Measurements from ENCODE around the gene AGPS. TPM values are rescaled to one million over a fixed set of nuclear protein-coding genes. Genes with fewer than 3 reads are reported as not detected.

AGPS gene
- total RNA-seq, 2 donors from 2014 or later: 64.8 to 102 TPM

DNA sequence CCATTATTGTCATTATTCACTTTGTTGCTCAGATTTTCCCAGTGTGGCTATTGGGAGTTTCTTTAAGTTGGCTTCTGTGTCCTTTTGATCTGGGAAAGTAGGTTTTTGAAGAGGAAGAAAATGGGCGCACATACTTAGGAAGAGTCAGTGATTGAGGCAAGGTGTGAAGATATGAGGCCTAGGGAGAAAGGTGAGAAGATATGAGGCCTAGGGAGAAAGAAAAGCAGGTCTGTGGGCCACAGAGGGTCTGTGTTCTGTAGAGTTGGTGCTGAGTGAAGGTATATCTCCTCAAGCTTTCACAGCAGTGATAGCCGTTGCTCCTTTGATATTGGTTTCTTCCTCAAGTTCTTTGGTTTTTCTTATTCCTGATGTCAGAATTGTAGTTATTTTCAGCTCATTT lies 126.2 kb downstream of the AGPS start:
- TF ChIP-seq CTCF (IDR thresholded peaks at IDR 0.05): no peak
- Histone ChIP-seq H3K27ac (no peak overlapping the region), H3K4me3 (no peak overlapping the region), H3K27me3 (no peaks in the 10 kb centered on the region), H3K36me3 (no peaks in the 10 kb centered on the region), H3K4me1 (no peaks in the 10 kb centered on the region), H3K9ac (ENCODE audit: low read depth in 2 of 2, low read length in 2 of 2) (no peak overlapping the region), H3K9me3 (no peaks in the 10 kb centered on the region)
- DNase-seq: no peak
- intact Hi-C loops (cut with DNase I): no loop called here

- Histone ChIP-seq H3K4me1 (no peaks in the 10 kb centered on the region), H3K27me3 (no peaks in the 10 kb centered on the region), H3K9ac (ENCODE audit: low read depth in 2 of 2, low read length in 2 of 2) (no peak overlapping the region), H3K27ac (peak overlapping the region; percentile 45), H3K4me3 (no peak overlapping the region), H3K9me3 (no peaks in the 10 kb centered on the region), H3K36me3 (no peaks in the 10 kb centered on the region)
- intact Hi-C loops (cut with DNase I): no loop called here
- no peak for TF ChIP-seq CTCF (IDR thresholded peaks at IDR 0.05)
- DNase-seq: peak; percentile 25
These were observed 127.1 kb downstream of the AGPS start for GRCh38 chr2:177519534-177520115.

- peak overlapping the region; percentile 45 for H3K27ac ChIP-seq
- no peak for DNase-seq
- no peaks in the 10 kb centered on the region for H3K9me3 ChIP-seq
- no peaks in the 10 kb centered on the region for H3K27me3 ChIP-seq
- intact Hi-C loops (cut with DNase I): no loop called here
- no peak for TF ChIP-seq CTCF (IDR thresholded peaks at IDR 0.05)
- H3K9ac ChIP-seq (ENCODE audit: low read depth in 2 of 2, low read length in 2 of 2): no peak overlapping the region
- H3K36me3 ChIP-seq: no peaks in the 10 kb centered on the region
- no peaks in the 10 kb centered on the region for H3K4me1 ChIP-seq
- H3K4me3 ChIP-seq: no peak overlapping the region
These were observed 127.8 kb downstream of the AGPS start for GRCh38 chr2:177520324-177520723.

DNA sequence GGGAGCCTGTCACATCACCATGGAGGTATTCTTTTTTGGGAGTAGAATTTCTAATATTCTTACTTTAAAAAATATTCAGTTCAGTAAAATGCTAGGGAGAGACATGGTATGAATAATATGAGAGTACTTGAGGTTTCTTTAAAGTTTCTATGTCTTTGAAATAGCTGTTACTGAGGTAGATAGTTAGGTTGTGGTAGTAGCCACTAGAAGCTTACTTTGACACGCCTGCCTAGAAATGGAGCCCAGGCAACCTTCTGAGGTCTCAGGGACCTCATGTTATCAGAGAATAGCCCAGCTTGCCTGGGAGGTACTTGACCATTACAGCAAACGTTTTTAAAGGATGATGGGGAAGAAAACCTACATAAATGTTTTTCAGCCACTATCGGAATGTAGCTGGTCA lies 131.2 kb downstream of the AGPS start:
- intact Hi-C loops (cut with DNase I): no loop called here
- H3K27ac ChIP-seq: no peak overlapping the region
- TF ChIP-seq CTCF (IDR thresholded peaks at IDR 0.05): no peak
- no peak overlapping the region for H3K9ac ChIP-seq (ENCODE audit: low read depth in 2 of 2, low read length in 2 of 2)
- no peaks in the 10 kb centered on the region for H3K36me3 ChIP-seq
- H3K4me1 ChIP-seq: no peaks in the 10 kb centered on the region
- H3K27me3 ChIP-seq: no peaks in the 10 kb centered on the region
- no peak for DNase-seq
- H3K4me3 ChIP-seq: no peak overlapping the region
- no peaks in the 10 kb centered on the region for H3K9me3 ChIP-seq

DNA sequence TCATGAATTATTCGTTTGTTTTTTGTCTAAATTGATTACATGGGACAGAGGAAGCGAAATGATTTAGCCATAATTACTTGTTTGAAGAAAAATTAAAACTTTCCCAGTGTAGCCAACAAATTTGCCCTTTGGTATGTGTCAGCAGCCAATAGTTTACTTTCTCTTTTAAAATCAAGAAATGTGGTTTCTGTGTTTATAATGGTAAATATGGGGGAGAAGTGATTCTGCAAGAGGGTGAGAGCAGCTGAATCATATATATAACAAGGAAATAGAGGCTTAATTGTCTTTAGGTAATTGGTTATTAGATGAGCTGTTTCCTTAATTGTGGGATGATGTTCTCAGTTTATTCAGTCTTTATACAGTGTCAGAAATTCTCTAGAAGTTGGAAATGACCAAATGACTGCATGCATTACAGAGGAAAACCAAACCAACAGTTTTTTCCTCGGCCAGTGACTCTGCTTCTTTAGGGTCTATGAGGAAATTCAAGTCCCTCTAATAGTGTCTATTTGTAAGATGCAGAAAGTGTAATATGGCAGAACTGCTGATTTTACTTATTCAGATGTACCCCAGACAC lies 132.9 kb downstream of the AGPS start:
- TF ChIP-seq CTCF (IDR thresholded peaks at IDR 0.05): no peak
- no peak overlapping the region for H3K9ac ChIP-seq (ENCODE audit: low read depth in 2 of 2, low read length in 2 of 2)
- intact Hi-C loops (cut with DNase I): no loop called here

More for the DNA sequence above, 132.9 kb downstream of the AGPS start:
- DNase-seq: no peak
- no peak overlapping the region for H3K27ac ChIP-seq
- no peaks in the 10 kb centered on the region for H3K27me3 ChIP-seq
- no peaks in the 10 kb centered on the region for H3K9me3 ChIP-seq
- H3K4me1 ChIP-seq: no peaks in the 10 kb centered on the region
- no peaks in the 10 kb centered on the region for H3K36me3 ChIP-seq
- H3K4me3 ChIP-seq: no peak overlapping the region

Measured in colonic mucosa (tissue), 4 donors.